Common myeloid progenitor, CD34-positive (primary cell): Measurements from ENCODE around the gene SLC2A3.
A peak's percentile ranks its signal among the peaks of the same experiment; 100 is the strongest.
"Not testable (repeated sequence)": the region's sequence is repeated elsewhere in the genome, so short reads cannot be mapped to it uniquely, and the experiment has no call there.

Experiments used
- CTCF ChIA-PET: fragments of 350-600 bp; sonication (Branson Sonifier 250); formaldehyde crosslinking; loops from one replicate; lab custom pipeline; 2021; ENCODE audit warnings: antibody characterized with exemption; lab: Charles Lee
- POLR2A ChIA-PET: fragments of 350-600 bp; sonication (Branson Sonifier 250); formaldehyde crosslinking; loops from one replicate; lab custom pipeline; 2021; ENCODE audit warnings: antibody characterized with exemption; lab: Charles Lee
- DNase-seq, 3 donors: peaks; one replicate each; pipeline versions ENCODE4 v3.0.0 to v3.0.0-alpha.2; 2013
- H3K27ac ChIP-seq, 2 experiments: 1 replicate in 1 of 2; 2 replicates in 1 of 2; pipeline ENCODE4 v1.7.0; 2013; ENCODE audit warnings: inconsistent platforms in 2 of 2, low read length in 2 of 2, mild to moderate bottlenecking in 2 of 2, low read depth in 1 of 2, moderate library complexity in 1 of 2; ENCODE audit not compliant: severe bottlenecking in 2 of 2, insufficient read depth in 1 of 2, poor library complexity in 1 of 2
- H3K27me3 ChIP-seq, 5 experiments: replicated peaks in 2 of 5; 1 replicate in 3 of 5; 2 replicates in 2 of 5; pipeline versions ENCODE4 v1.6.1 to v1.7.0; 2013; ENCODE audit warnings: low read length in 4 of 5, mild to moderate bottlenecking in 2 of 5, moderate library complexity in 2 of 5, inconsistent platforms in 1 of 5; ENCODE audit not compliant: insufficient read depth in 5 of 5, control insufficient read depth in 4 of 5
- H3K36me3 ChIP-seq, 4 experiments: 1 replicate in 2 of 4; 2 replicates in 2 of 4; pipeline versions ENCODE4 v1.6.1 to v1.7.0; 2013; ENCODE audit warnings: low read length in 3 of 4, control low read depth in 1 of 4, mild to moderate bottlenecking in 1 of 4; ENCODE audit not compliant: control insufficient read depth in 4 of 4, insufficient read depth in 4 of 4
- H3K4me1 ChIP-seq, 4 experiments: 1 replicate in 3 of 4; 2 replicates in 1 of 4; pipeline versions ENCODE4 v1.6.1 to v1.7.1; 2013; ENCODE audit warnings: low read length in 3 of 4, mild to moderate bottlenecking in 3 of 4, control low read depth in 1 of 4, inconsistent platforms in 1 of 4, moderate library complexity in 1 of 4; ENCODE audit not compliant: control insufficient read depth in 4 of 4, insufficient read depth in 4 of 4; ENCODE audit errors: control extremely low read depth in 1 of 4
- H3K4me3 ChIP-seq, 7 experiments: 1 replicate in 4 of 7; 2 replicates in 3 of 7; pipeline versions ENCODE4 v1.5.1 to v1.7.0; 2013; ENCODE audit warnings: mild to moderate bottlenecking in 7 of 7, low read length in 6 of 7, moderate library complexity in 6 of 7, inconsistent platforms in 2 of 7, low read depth in 2 of 7, control low read depth in 1 of 7; ENCODE audit not compliant: insufficient read depth in 4 of 7, control insufficient read depth in 1 of 7; ENCODE audit errors: extremely low read depth in 1 of 7
- H3K9me3 ChIP-seq, 5 experiments: 1 replicate in 4 of 5; 2 replicates in 1 of 5; pipeline versions ENCODE4 v1.6.1 to v1.7.1; 2013; ENCODE audit warnings: low read length in 4 of 5, mild to moderate bottlenecking in 2 of 5, inconsistent platforms in 1 of 5, low read depth in 1 of 5, moderate library complexity in 1 of 5; ENCODE audit not compliant: control insufficient read depth in 4 of 5, insufficient read depth in 2 of 5; ENCODE audit errors: control extremely low read depth in 1 of 5
- WGBS: methylation state at CpG from one replicate; pipeline ENCODE4 v1.1.5; 2013; ENCODE audit not compliant: insufficient coverage; 5-methylcytosine and 5-hydroxymethylcytosine counted together

SLC2A3 gene

DNA sequence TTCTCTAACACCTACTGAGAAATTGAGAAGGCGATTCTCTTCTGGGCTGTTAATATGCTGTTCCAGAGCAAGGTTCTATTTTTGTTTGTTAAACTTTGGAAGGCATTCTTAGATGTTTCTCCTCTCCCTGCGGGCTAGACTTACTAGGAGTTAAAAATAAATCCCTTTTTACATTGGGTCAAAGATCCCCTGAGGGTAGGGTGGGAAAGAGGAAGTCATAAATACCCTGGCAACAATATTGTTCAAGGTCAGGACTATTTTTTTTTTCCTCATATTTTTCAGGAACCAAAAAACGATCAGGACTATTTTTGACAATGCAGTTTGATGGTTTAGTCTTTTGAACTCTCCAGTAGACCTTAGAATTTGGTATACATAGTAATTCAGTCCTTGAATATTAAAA is 51.3 kb downstream of the SLC2A3 start:
- Histone ChIP-seq H3K9me3 (no peaks in the 10 kb centered on the region), H3K27me3 (no peaks in the 10 kb centered on the region), H3K36me3 (no peaks in the 10 kb centered on the region), H3K4me3 (peak overlapping the region in 1 of 7 experiments; percentile 11), H3K4me1 (peaks cover 2 to 15% (median 9%) of the 10 kb centered on the region in 4 experiments), H3K27ac (no peak overlapping the region)
- ChIA-PET CTCF (interaction anchor here (1.5 kb wide), 1 partner anchor 21 kb away, joined by 5 read pairs; no protein-coding TSS in a partner anchor), POLR2A (no interaction called here)
- no CpG with 5 or more reads among the region's 3 CpGs for WGBS
- peak in 1 of 3 donors; percentile 23 for DNase-seq

- CTCF ChIA-PET, result interaction anchor here (1.2 kb wide), 1 partner anchor 20 kb away, joined by 3 read pairs; no protein-coding TSS in a partner anchor
- peaks cover 2 to 17% (median 9%) of the 10 kb centered on the region in 4 experiments for H3K4me1 ChIP-seq
- H3K9me3 ChIP-seq, H3K4me3 ChIP-seq, H3K36me3 ChIP-seq, H3K27ac ChIP-seq, DNase-seq, H3K27me3 ChIP-seq, POLR2A ChIA-PET: not testable (repeated sequence)
- WGBS, result 100% methylated on average over 2 of the region's 4 CpGs
These were observed 54.3 kb downstream of the SLC2A3 start for GRCh38 chr12:7881736-7882120.

- H3K9me3 ChIP-seq, H3K27ac ChIP-seq, H3K27me3 ChIP-seq, H3K36me3 ChIP-seq, CTCF ChIA-PET, H3K4me3 ChIP-seq, DNase-seq, POLR2A ChIA-PET: not testable (repeated sequence)
- peaks cover 2 to 17% (median 9%) of the 10 kb centered on the region in 4 experiments for H3K4me1 ChIP-seq
- WGBS, result 97% methylated on average over 43 of the region's 52 CpGs
These were observed 54.8 kb downstream of the SLC2A3 start for GRCh38 chr12:7880952-7881735.

DNA sequence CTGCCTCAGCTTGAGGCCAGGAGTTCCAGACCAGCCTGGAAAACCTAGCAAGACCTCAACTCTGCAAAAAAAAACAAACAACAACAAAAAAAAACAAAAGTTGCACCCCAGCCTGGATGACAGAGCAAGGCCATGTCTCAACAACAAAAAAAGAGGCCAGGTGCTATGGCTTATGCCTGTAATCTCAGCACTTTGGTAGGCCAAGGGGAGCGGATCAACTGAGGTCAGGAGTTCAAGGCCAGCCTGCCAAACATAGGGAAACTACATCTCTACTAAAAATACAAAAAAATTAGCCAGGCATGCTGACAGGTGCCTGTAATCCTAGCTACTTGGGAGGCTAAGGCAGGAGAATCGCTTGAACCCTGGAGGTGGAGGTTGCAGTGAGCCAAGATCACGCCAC is 56.7 kb downstream of the SLC2A3 start:
- Histone ChIP-seq H3K9me3 (no peaks in the 10 kb centered on the region), H3K27me3 (no peaks in the 10 kb centered on the region), H3K4me1 (peaks cover 0 to 5% (median under 1%) of the 10 kb centered on the region in 4 experiments), H3K4me3 (no peak overlapping the region), H3K36me3 (no peaks in the 10 kb centered on the region), H3K27ac (no peak overlapping the region)
- CTCF ChIA-PET, result no interaction called here
- WGBS, result 100% methylated on average over 2 of the region's 3 CpGs
- POLR2A ChIA-PET, result interaction anchor here (0.5 kb wide), 1 partner anchor 69 kb away, joined by 3 read pairs; no protein-coding TSS in a partner anchor
- DNase-seq, result no peak

DNA sequence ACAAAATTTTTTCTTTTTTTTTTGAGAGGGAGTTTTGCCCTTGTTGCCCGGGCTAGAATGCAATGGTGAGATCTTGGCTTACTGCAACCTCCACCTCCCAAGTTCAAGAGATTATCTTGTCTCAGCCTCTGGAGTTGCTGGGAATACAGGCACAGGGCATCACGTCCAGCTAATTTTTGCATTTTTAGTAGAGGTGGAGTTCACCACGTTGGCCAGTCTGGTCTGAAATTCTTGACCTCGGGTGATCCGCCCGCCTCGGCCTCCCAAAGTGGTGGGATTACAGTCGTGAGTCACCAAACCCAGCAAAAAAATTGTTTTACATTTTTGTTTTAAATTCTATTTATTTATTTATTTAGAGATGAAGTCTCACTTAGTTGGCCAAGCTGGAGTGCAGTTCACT is 58.6 kb downstream of the SLC2A3 start:
- 100% methylated on average over 1 of the region's 8 CpGs for WGBS
- Histone ChIP-seq H3K4me3 (no peak overlapping the region), H3K4me1 (peaks cover 0 to 6% (median 1%) of the 10 kb centered on the region in 4 experiments), H3K27ac (no peak overlapping the region), H3K9me3 (no peaks in the 10 kb centered on the region), H3K27me3 (peaks cover 0 to 13% (median 4%) of the 10 kb centered on the region in 5 experiments), H3K36me3 (no peaks in the 10 kb centered on the region)
- CTCF ChIA-PET, result no interaction called here
- DNase-seq, result no peak
- POLR2A ChIA-PET, result interaction anchor here (0.7 kb wide), 1 partner anchor 49 kb away, joined by 3 read pairs; no protein-coding TSS in a partner anchor

DNA sequence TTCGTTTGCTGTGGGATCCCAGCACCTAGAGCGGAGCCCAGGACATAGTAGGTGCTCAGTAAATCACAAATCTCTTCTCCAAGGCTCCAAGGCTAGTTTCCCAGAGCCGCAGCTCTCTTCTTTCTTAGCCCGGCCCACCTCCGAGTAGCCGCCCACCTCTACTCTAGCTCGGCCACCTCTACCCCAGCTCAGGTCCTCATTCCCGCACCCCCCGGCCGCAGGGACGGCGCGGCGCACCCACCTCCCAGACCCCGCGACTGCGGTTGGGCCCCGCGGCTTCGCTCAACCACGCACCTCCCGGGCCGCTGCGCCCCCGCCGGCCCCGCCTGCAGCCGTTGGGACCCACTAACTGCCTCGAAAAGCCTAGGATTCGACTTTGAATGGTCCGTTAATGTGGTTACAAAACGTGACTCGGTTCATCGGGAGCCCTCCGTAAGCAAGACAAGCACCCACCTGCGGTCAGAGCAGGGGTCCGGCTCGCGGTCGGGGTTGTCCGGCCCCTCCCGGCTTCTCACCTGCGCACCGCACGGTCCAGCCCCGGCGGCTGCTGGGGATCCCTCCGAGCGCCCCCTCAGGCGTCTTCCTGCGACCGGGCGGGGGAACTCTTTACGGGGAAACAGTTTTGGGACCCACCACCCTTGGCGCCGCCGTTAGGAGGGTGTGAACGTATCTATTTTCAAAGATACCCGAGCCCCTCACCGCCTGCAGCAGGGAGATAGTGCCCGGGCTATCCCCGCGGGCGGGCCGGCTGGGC is 63.2 kb downstream of the SLC2A3 start, which contains the start of gene SLC2A14:
TSS of gene SLC2A14 (minus strand) at position 350 of the 754 bp plus-strand sequence. CDS start 3,035 bp downstream, outside the sequence.
- CTCF ChIA-PET, result no interaction called here
- H3K9me3 ChIP-seq, result no peaks in the 10 kb centered on the region
- H3K27me3 ChIP-seq, result peaks cover 2 to 27% (median 7%) of the 10 kb centered on the region in 5 experiments
- peaks cover 0 to 6% (median 0%) of the 10 kb centered on the region in 4 experiments for H3K4me1 ChIP-seq
- peak within 1 kb of the TSS in 4 of 7 experiments; percentile 17 to 75 (median 64) for H3K4me3 ChIP-seq
- no peak within 1 kb of the TSS for H3K27ac ChIP-seq
- no peaks in the 10 kb centered on the region for H3K36me3 ChIP-seq
- WGBS, result 11% methylated on average over 62 of the region's 65 CpGs
- POLR2A ChIA-PET, result no interaction called here
- peak; percentile 38 to 78 (median 64) for DNase-seq
